SK-N-SH treated with all-trans-retinoic acid at 6 μM for 48 hours (cell line): Measurements from ENCODE around the gene UBE4B.

ENCODE experiments used
- ARNTL ChIP-seq: fragments of 450-650 bp; formaldehyde crosslinking; IDR thresholded peaks from 2 replicates; pipeline ENCODE4 v1.5.0; 2020; ENCODE audit warnings: low read depth, mild to moderate bottlenecking, moderate library complexity, borderline replicate concordance
- CSDC2 ChIP-seq: fragments of 250-450 bp; sonication (Bioruptor Pico); IDR thresholded peaks from 2 replicates; pipeline ENCODE4 v1.5.0; 2020; ENCODE audit warnings: mild to moderate bottlenecking, moderate library complexity
- GLIS3 ChIP-seq: fragments of 250-450 bp; sonication (Bioruptor Pico); IDR thresholded peaks from 2 replicates; pipeline ENCODE4 v1.5.0; 2020; ENCODE audit warnings: mild to moderate bottlenecking, moderate library complexity
- ZFP3 ChIP-seq: fragments of 250-450 bp; sonication (Bioruptor Pico); IDR thresholded peaks from 2 replicates; pipeline ENCODE4 v1.5.0; 2020; ENCODE audit warnings: mild to moderate bottlenecking, moderate library complexity
- ZFP30 ChIP-seq: fragments of 450-650 bp; formaldehyde crosslinking; IDR thresholded peaks from 2 replicates; pipeline ENCODE4 v1.5.0; 2022; ENCODE audit warnings: mild to moderate bottlenecking, moderate library complexity
- TF ChIP-seq, protein P1 (sequence below): fragments of 250-450 bp; sonication (Bioruptor Pico); IDR thresholded peaks from 2 replicates; pipeline ENCODE4 v1.5.1; 2021; ENCODE audit warnings: mild to moderate bottlenecking, moderate library complexity
- TF ChIP-seq, protein P2 (sequence below): fragments of 250-450 bp; sonication (Bioruptor Pico); IDR thresholded peaks from 2 replicates; pipeline ENCODE4 v1.8.0; 2020; ENCODE audit warnings: mild to moderate bottlenecking, moderate library complexity, borderline replicate concordance
- TF ChIP-seq, protein P3 (sequence below): fragments of 250-450 bp; sonication (Bioruptor Pico); IDR thresholded peaks from 2 replicates; pipeline ENCODE4 v1.8.0; 2021; ENCODE audit warnings: low read depth, mild to moderate bottlenecking, moderate library complexity, borderline replicate concordance

DNA sequence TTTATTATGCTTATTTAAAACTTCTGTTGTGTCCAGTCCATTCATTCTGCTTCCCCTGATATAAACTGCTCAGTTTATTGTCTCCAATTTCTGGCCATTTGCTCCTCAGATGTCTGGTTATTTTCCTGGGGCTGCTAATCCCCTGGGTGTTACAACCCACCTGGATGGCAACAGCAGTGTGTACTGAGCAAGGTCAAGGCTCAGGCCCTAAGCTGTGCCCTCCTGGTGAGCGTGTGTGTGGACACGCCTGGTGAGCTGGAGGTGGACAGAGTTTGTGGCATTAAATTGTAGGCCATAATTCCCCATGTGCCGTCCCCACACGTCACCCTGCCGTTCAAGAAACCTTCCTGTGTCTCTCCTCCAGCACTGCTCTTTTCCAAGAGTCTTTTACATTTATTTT, 159.5 kb downstream of the UBE4B start:
- TF ChIP-seq ZFP3 (no peak), ARNTL (CRISPR knock-in tag) (no peak), CSDC2 (CRISPR knock-in tag) (no peak), ZFP30 (CRISPR knock-in tag) (no peak), GLIS3 (CRISPR knock-in tag) (no peak)
- TF ChIP-seq, protein P1, sequence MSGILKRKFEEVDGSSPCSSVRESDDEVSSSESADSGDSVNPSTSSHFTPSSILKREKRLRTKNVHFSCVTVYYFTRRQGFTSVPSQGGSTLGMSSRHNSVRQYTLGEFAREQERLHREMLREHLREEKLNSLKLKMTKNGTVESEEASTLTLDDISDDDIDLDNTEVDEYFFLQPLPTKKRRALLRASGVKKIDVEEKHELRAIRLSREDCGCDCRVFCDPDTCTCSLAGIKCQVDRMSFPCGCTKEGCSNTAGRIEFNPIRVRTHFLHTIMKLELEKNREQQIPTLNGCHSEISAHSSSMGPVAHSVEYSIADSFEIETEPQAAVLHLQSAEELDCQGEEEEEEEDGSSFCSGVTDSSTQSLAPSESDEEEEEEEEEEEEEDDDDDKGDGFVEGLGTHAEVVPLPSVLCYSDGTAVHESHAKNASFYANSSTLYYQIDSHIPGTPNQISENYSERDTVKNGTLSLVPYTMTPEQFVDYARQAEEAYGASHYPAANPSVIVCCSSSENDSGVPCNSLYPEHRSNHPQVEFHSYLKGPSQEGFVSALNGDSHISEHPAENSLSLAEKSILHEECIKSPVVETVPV (CRISPR knock-in tag) = no peak
- TF ChIP-seq, protein P2, sequence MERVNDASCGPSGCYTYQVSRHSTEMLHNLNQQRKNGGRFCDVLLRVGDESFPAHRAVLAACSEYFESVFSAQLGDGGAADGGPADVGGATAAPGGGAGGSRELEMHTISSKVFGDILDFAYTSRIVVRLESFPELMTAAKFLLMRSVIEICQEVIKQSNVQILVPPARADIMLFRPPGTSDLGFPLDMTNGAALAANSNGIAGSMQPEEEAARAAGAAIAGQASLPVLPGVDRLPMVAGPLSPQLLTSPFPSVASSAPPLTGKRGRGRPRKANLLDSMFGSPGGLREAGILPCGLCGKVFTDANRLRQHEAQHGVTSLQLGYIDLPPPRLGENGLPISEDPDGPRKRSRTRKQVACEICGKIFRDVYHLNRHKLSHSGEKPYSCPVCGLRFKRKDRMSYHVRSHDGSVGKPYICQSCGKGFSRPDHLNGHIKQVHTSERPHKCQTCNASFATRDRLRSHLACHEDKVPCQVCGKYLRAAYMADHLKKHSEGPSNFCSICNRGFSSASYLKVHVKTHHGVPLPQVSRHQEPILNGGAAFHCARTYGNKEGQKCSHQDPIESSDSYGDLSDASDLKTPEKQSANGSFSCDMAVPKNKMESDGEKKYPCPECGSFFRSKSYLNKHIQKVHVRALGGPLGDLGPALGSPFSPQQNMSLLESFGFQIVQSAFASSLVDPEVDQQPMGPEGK = no peak
- TF ChIP-seq, protein P3, sequence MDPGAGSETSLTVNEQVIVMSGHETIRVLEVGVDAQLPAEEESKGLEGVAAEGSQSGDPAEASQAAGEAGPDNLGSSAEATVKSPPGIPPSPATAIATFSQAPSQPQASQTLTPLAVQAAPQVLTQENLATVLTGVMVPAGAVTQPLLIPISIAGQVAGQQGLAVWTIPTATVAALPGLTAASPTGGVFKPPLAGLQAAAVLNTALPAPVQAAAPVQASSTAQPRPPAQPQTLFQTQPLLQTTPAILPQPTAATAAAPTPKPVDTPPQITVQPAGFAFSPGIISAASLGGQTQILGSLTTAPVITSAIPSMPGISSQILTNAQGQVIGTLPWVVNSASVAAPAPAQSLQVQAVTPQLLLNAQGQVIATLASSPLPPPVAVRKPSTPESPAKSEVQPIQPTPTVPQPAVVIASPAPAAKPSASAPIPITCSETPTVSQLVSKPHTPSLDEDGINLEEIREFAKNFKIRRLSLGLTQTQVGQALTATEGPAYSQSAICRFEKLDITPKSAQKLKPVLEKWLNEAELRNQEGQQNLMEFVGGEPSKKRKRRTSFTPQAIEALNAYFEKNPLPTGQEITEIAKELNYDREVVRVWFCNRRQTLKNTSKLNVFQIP (CRISPR knock-in tag) = no peak
